Ishikawa (cell line): Measurements from ENCODE around the gene MS4A7.

ENCODE experiments used
- TAF1 ChIP-seq: IDR thresholded peaks from 2 replicates; pipeline ENCODE4 v1.6.1; 2012; ENCODE audit warnings: low read depth, mild to moderate bottlenecking
- TF ChIP-seq, protein P1 (sequence below): IDR thresholded peaks from 2 replicates; pipeline ENCODE4 v1.6.1; 2012

DNA sequence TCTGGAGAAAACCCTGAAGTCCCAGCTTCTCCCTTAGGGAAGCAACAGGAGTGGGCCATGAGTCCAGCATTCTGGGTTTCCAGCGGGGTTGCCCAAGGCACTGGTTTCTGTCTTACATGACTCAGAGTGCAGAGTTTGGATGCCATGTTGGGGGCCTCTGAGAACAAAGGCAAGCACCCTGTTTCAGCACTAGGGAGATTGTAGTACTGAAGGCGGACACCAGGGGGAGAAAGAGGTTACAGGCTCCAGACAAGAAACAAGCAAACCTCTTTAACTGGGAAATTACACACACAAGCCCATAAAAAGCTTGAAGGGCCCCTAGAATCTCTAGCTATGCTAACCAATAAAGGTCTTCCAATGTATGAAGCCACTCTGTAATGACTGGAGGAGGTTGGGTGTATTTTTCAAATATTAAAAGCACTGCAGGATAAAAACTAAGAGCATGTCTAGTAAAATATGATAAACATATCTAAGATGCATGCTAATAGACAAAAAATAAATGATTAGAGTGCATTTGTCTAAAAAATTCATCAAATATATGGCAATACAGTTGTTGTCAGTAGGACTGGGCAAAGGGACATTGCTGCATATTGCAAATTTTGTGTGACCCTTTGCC lies 44.2 kb upstream of the MS4A7 start:
- no peak for TF ChIP-seq TAF1
- TF ChIP-seq, protein P1, sequence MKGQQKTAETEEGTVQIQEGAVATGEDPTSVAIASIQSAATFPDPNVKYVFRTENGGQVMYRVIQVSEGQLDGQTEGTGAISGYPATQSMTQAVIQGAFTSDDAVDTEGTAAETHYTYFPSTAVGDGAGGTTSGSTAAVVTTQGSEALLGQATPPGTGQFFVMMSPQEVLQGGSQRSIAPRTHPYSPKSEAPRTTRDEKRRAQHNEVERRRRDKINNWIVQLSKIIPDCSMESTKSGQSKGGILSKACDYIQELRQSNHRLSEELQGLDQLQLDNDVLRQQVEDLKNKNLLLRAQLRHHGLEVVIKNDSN, result no peak
